UCSD-AML1 (cell line): Measurements from ENCODE around the gene PALMD.

ENCODE experiments used
- DNase-seq: peaks from one replicate; lab custom pipeline; 2025; ENCODE audit not compliant: unreplicated experiment; lab: John Stamatoyannopoulos, UW

Gene PALMD

GRCh38 chr1:99738858-99739465 is 93.0 kb downstream of the PALMD start:
- no peak for DNase-seq

GRCh38 chr1:99740141-99740540 is 94.2 kb downstream of the PALMD start:
- no peak for DNase-seq
